Mesendoderm (in vitro differentiated cells): ENCODE measurements around the gene SERINC2.
"Not testable (repeated sequence)": the region's sequence is repeated elsewhere in the genome, so short reads cannot be mapped to it uniquely, and the experiment has no call there.

Experiments used
- DNase-seq: peaks from one replicate; pipeline ENCODE4 v3.0.0; 2013
- H2AK5ac ChIP-seq: 2 replicates; pipeline ENCODE4 v1.6.1; 2013; ENCODE audit warnings: low read length, inconsistent platforms
- H2BK120ac ChIP-seq: 2 replicates; pipeline ENCODE4 v1.6.1; 2013; ENCODE audit warnings: low read depth, mild to moderate bottlenecking, low read length, moderate library complexity, mixed read lengths
- H2BK15ac ChIP-seq: replicated peaks from 2 replicates; pipeline ENCODE4 v1.6.1; 2013; ENCODE audit warnings: low read depth, mild to moderate bottlenecking, moderate library complexity
- H2BK5ac ChIP-seq: 2 replicates; pipeline ENCODE4 v1.6.1; 2013; ENCODE audit warnings: low read length, inconsistent platforms
- H3K18ac ChIP-seq: 2 replicates; pipeline ENCODE4 v1.6.1; 2013; ENCODE audit warnings: mild to moderate bottlenecking, low read length, mixed read lengths
- H3K23ac ChIP-seq: one replicate; pipeline ENCODE4 v1.6.1; 2013; ENCODE audit warnings: low read length
- H3K27ac ChIP-seq: 2 replicates; pipeline ENCODE4 v1.5.1; 2013; ENCODE audit warnings: low read depth, mild to moderate bottlenecking, inconsistent platforms, low read length, moderate library complexity
- H3K27me3 ChIP-seq: 2 replicates; pipeline ENCODE4 v1.6.1; 2013; ENCODE audit warnings: low read length, control low read depth, mild to moderate bottlenecking, inconsistent platforms; ENCODE audit not compliant: insufficient read depth, poor library complexity
- H3K36me3 ChIP-seq: 2 replicates; pipeline ENCODE4 v1.6.1; 2013; ENCODE audit warnings: low read length, inconsistent platforms; ENCODE audit not compliant: control insufficient read depth, insufficient read depth
- H3K4ac ChIP-seq: one replicate; pipeline ENCODE4 v1.6.1; 2013; ENCODE audit warnings: low read depth, mild to moderate bottlenecking, low read length, moderate library complexity
- H3K4me1 ChIP-seq: 2 replicates; pipeline ENCODE4 v1.6.1; 2013; ENCODE audit warnings: low read depth, low read length, inconsistent platforms; ENCODE audit not compliant: control insufficient read depth
- H3K4me2 ChIP-seq: 2 replicates; pipeline ENCODE4 v1.6.1; 2013; ENCODE audit warnings: low read length
- H3K4me3 ChIP-seq: 2 replicates; pipeline ENCODE4 v1.5.1; 2013; ENCODE audit warnings: mild to moderate bottlenecking, low read length
- H3K56ac ChIP-seq: one replicate; pipeline ENCODE4 v1.6.1; 2013; ENCODE audit warnings: low read length
- H3K79me1 ChIP-seq: 2 replicates; pipeline ENCODE4 v1.6.1; 2013; ENCODE audit warnings: low read length, inconsistent platforms
- H3K79me2 ChIP-seq: 2 replicates; pipeline ENCODE4 v1.6.1; 2013; ENCODE audit warnings: mild to moderate bottlenecking, low read length; ENCODE audit not compliant: control insufficient read depth, insufficient read depth
- H3K9ac ChIP-seq: 2 replicates; pipeline ENCODE4 v1.6.1; 2013; ENCODE audit warnings: low read length, inconsistent platforms
- H4K5ac ChIP-seq: one replicate; pipeline ENCODE4 v1.6.1; 2013; ENCODE audit warnings: low read length
- H4K8ac ChIP-seq: one replicate; pipeline ENCODE4 v1.6.1; 2013; ENCODE audit warnings: low read depth, mild to moderate bottlenecking, control low read depth, low read length, moderate library complexity
- WGBS: extraction: QIAGEN DNeasy Blood & Tissue Kit; methylation state at CpG from one replicate; pipeline ENCODE4 v1.1.7; 2013; ENCODE audit warnings: low lambda C conversion rate, missing lambda C conversion rate; ENCODE audit not compliant: insufficient coverage; ENCODE audit errors: extremely low coverage; 5-methylcytosine and 5-hydroxymethylcytosine counted together

SERINC2 gene

DNA sequence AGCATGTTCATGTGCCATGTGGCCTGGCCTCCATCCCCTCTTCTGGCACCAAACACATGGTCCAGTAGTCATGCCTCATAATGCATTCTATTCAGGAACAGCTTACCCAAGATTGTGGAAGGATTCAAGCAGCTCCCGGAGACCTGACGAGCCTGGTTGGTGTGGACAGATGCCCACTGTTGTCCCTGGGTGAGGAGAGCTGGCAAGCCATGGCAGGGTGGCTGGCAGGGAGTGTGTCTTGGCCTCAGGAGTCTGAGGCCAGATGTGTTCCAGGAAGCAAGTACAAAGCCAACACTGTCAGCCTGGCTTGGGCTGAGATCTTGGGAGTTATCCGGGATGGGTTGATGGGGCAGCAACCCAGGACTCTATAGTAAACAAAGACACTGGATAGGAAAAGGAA is 32.8 kb upstream of the SERINC2 start:
- Histone ChIP-seq H2AK5ac (no peak overlapping the region), H3K27me3 (no peaks in the 10 kb centered on the region), H2BK5ac (no peak overlapping the region), H3K36me3 (no peaks in the 10 kb centered on the region), H3K18ac (no peak overlapping the region), H2BK15ac (no peak overlapping the region), H4K5ac (no peak overlapping the region), H4K8ac (no peak overlapping the region), H3K79me2 (no peaks in the 10 kb centered on the region), H3K9ac (no peak overlapping the region), H2BK120ac (no peak overlapping the region), H3K79me1 (no peaks in the 10 kb centered on the region), H3K4me2 (no peak overlapping the region), H3K27ac (no peak overlapping the region), H3K4me3 (no peak overlapping the region), H3K23ac (no peak overlapping the region), H3K4me1 (no peaks in the 10 kb centered on the region), H3K56ac (no peak overlapping the region), H3K4ac (no peak overlapping the region)
- DNase-seq = no peak
- WGBS = no CpG with 5 or more reads among the region's 3 CpGs

DNA sequence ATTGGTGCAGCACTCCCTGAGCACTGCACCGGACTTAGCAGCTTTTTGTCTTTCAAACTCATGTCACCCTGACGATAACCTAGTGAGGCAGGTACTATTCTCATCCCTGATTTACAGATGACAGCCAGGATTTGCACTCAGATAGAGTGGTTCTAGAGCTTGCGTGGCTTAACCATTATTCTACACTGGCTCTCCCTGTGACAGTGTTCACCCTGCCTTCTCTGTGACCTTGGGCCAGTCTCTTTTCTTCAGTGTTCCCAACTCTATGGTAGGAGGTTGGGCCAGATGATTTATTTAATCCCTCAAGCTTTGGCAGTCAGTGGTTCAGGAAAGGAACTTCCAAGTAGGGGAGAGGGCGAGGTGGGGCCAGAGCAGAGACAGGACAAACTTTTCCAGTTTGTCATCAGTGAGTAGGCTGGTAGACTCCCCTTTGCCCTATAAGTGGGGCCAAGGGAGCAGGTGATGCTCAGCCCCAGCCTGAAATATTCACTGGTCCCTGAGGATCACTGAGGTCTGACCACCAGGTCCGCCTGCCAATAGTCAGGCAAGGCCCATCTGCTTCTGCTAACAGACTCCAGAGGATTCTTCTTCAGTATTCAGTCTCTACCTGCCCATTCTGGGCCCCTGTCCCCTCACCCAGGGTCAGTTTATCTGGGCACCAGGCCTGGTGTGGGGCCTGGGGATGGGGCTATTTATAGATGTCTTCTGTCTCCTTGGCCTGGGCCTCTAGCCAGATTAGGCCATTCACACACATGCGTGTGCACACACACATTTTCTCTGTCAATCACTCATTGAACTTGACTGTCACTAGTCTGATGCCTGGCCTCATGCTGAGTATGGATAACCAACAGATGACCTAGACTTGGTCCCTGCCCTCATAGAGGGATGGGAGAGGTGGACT is 31.4 kb upstream of the SERINC2 start:
- no peak overlapping the region for H3K18ac ChIP-seq
- H3K4ac ChIP-seq = no peak overlapping the region
- H3K27ac ChIP-seq = no peak overlapping the region
- H4K5ac ChIP-seq = no peak overlapping the region
- no peak overlapping the region for H4K8ac ChIP-seq
- no peak overlapping the region for H3K4me2 ChIP-seq
- H3K79me2 ChIP-seq = no peaks in the 10 kb centered on the region
- DNase-seq = no peak
- no peaks in the 10 kb centered on the region for H3K79me1 ChIP-seq
- H2BK15ac ChIP-seq = no peak overlapping the region
- no peak overlapping the region for H2BK120ac ChIP-seq
- H3K27me3 ChIP-seq = no peaks in the 10 kb centered on the region
- no CpG with 5 or more reads among the region's 6 CpGs for whole genome bisulfite sequencing
- H3K23ac ChIP-seq = no peak overlapping the region
- no peak overlapping the region for H2AK5ac ChIP-seq
- H2BK5ac ChIP-seq = no peak overlapping the region
- H3K4me3 ChIP-seq = no peak overlapping the region
- no peak overlapping the region for H3K56ac ChIP-seq
- no peak overlapping the region for H3K9ac ChIP-seq
- H3K4me1 ChIP-seq = no peaks in the 10 kb centered on the region
- no peaks in the 10 kb centered on the region for H3K36me3 ChIP-seq

DNA sequence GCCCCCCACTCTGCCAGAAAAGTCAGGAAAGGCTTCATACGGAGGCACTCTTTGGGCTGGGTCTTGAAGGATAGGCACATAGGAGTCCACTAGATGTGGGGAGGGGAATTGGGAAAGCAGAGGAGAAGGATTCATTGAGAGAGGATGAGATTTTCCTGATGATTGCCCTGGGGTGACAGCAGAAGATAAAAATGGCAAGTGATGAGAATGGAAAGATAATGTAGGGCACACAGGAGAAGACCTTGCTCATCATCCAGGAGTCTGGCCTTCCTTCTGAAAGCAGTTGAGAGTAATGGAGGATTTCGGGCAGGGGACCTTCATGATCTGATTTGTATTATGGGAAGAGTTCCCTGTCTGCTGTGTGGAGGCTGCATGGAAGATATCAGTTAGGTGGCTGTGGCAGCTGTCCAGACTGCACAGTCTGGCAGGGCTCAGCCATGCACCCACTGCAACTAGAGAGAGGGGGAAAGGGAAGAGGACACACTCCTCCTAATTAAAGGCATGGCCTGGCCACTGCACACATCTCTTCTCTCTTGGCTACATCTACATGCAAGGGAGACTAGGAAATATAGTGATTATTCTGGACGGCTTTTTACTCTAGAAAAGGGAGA is 30.5 kb upstream of the SERINC2 start:
- Histone ChIP-seq H2BK120ac (no peak overlapping the region), H4K5ac (no peak overlapping the region), H3K36me3 (no peaks in the 10 kb centered on the region), H2AK5ac (no peak overlapping the region), H3K4ac (no peak overlapping the region), H3K9ac (no peak overlapping the region), H3K18ac (no peak overlapping the region), H3K4me3 (no peak overlapping the region), H3K23ac (no peak overlapping the region), H3K79me2 (no peaks in the 10 kb centered on the region), H3K4me1 (no peaks in the 10 kb centered on the region), H3K79me1 (no peaks in the 10 kb centered on the region), H4K8ac (no peak overlapping the region), H2BK5ac (no peak overlapping the region), H3K56ac (no peak overlapping the region), H3K27me3 (no peaks in the 10 kb centered on the region), H3K27ac (no peak overlapping the region), H2BK15ac (no peak overlapping the region), H3K4me2 (no peak overlapping the region)
- DNase-seq = no peak
- no CpG with 5 or more reads among the region's 3 CpGs for WGBS

DNA sequence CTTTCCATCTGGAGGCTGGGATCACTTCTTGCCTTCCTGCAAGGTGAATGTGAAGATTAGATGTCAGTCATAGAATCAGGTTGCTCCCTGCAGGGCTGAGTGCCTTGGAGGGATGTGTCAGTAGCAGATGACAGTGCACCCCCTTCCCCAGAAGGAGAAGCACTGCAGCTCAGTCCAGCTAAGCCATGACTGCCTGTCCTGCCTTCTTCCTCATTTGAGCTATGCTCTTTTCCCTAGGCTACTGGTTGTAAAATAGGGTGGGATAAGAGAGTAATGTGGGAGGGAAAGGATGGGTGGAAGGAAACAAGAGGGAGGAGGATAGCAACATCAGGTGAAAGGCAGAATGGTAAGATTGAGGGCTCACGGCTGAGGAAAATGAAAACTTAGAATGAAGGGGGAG is 29.0 kb upstream of the SERINC2 start:
- H2BK120ac ChIP-seq = no peak overlapping the region
- H2BK5ac ChIP-seq = no peak overlapping the region
- H3K4ac ChIP-seq = no peak overlapping the region
- H3K23ac ChIP-seq = no peak overlapping the region
- WGBS = no CpG with 5 or more reads among the region's 1 CpG
- no peak overlapping the region for H4K8ac ChIP-seq
- no peaks in the 10 kb centered on the region for H3K79me2 ChIP-seq
- H3K27me3 ChIP-seq = no peaks in the 10 kb centered on the region
- H3K36me3 ChIP-seq = no peaks in the 10 kb centered on the region
- H3K9ac ChIP-seq = no peak overlapping the region
- H2BK15ac ChIP-seq = no peak overlapping the region
- no peak overlapping the region for H4K5ac ChIP-seq
- no peak overlapping the region for H3K18ac ChIP-seq
- no peak overlapping the region for H3K27ac ChIP-seq
- H3K79me1 ChIP-seq = no peaks in the 10 kb centered on the region
- no peak overlapping the region for H2AK5ac ChIP-seq
- H3K4me2 ChIP-seq = no peak overlapping the region
- H3K4me3 ChIP-seq = no peak overlapping the region
- H3K56ac ChIP-seq = no peak overlapping the region
- DNase-seq = no peak
- H3K4me1 ChIP-seq = no peaks in the 10 kb centered on the region

DNA sequence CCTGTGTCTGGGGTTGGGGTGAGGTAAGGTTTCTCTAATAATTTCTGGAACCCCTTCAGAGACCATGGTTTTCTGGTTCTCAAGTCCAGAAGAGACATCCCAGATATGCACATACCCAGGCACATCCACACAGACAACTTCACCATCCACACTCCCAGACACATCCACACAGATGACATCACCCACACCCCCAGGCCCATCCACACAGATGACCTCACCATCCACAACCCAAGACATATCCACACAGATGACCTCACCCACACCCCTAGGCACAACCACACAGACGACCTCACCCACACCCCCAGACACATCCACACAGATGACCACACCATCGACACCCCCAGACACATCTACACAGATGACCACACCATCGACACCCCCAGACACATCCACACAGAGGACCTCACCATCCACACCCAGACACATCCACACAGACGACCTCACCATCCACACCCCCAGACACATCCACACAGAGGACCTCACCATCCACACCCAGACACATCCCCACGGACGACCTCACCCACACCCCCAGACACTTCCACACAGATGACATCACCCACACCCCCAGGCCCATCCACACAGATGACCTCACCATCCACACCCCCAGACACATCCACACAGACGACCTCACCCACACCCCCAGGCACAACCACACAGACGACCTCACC is 26.3 kb upstream of the SERINC2 start:
- not testable (repeated sequence) for H4K5ac ChIP-seq, H3K79me2 ChIP-seq, H2BK5ac ChIP-seq, H3K27ac ChIP-seq, H3K27me3 ChIP-seq, DNase-seq, H2AK5ac ChIP-seq, H3K36me3 ChIP-seq, H3K4ac ChIP-seq, H3K18ac ChIP-seq, H4K8ac ChIP-seq, H3K56ac ChIP-seq, H3K4me1 ChIP-seq, H2BK15ac ChIP-seq, H3K4me2 ChIP-seq, H2BK120ac ChIP-seq, H3K4me3 ChIP-seq, H3K9ac ChIP-seq, H3K23ac ChIP-seq, H3K79me1 ChIP-seq
- no CpG with 5 or more reads among the region's 8 CpGs for WGBS
